GM15510 (cell line): ENCODE measurements around the gene CRYBB2.

ENCODE experiments used
- POLR2A ChIP-seq: IDR thresholded peaks from 3 replicates; pipeline ENCODE4 v1.6.1; 2011; ENCODE audit warnings: borderline replicate concordance; ENCODE audit not compliant: insufficient read length; ENCODE audit errors: extremely low read depth

Gene CRYBB2

GRCh38 chr22:25193130-25193529 is 26.3 kb upstream of the CRYBB2 start:
- TF ChIP-seq POLR2A: no peak

- TF ChIP-seq POLR2A: no peak
Observed at GRCh38 chr22:25193548-25193947, 25.9 kb upstream of the CRYBB2 start.

- TF ChIP-seq POLR2A: no peak
Observed at GRCh38 chr22:25196326-25196725, 23.1 kb upstream of the CRYBB2 start.

GRCh38 chr22:25197340-25197739 is 22.1 kb upstream of the CRYBB2 start:
- no peak for TF ChIP-seq POLR2A

- TF ChIP-seq POLR2A: no peak
Observed at GRCh38 chr22:25199731-25200520, 19.5 kb upstream of the CRYBB2 start, which contains the start of gene CRYBB3. CRYBB3 (plus strand) TSS chr22:25199858; CDS start chr22:25201397, 1,539 bp downstream.

- no peak for TF ChIP-seq POLR2A
Observed at GRCh38 chr22:25200967-25201366, 18.5 kb upstream of the CRYBB2 start.

GRCh38 chr22:25201557-25202273 is 17.7 kb upstream of the CRYBB2 start:
- no peak for TF ChIP-seq POLR2A

GRCh38 chr22:25202290-25202921 is 17.0 kb upstream of the CRYBB2 start:
- TF ChIP-seq POLR2A: no peak

GRCh38 chr22:25203082-25203481 is 16.4 kb upstream of the CRYBB2 start:
- no peak for TF ChIP-seq POLR2A

- TF ChIP-seq POLR2A: no peak
Observed at GRCh38 chr22:25205847-25206246, 13.6 kb upstream of the CRYBB2 start.

- TF ChIP-seq POLR2A: no peak
Observed at GRCh38 chr22:25206998-25207397, 12.4 kb upstream of the CRYBB2 start.

- no peak for TF ChIP-seq POLR2A
Observed at GRCh38 chr22:25207553-25208157, 11.8 kb upstream of the CRYBB2 start.

- no peak for TF ChIP-seq POLR2A
Observed at GRCh38 chr22:25208328-25208727, 11.1 kb upstream of the CRYBB2 start.

GRCh38 chr22:25208743-25209505 is 10.5 kb upstream of the CRYBB2 start:
- TF ChIP-seq POLR2A: no peak
